Activated naive CD8-positive, alpha-beta T cell treated with anti-CD3 and anti-CD28 coated beads, Interleukin-2, amount 50 U/mL, for 24 hours (primary cell): ENCODE data around the gene ANKRD63.

Source experiments
- ATAC-seq: fragments of 150-1000 bp; cut with Tn5 transposase; one replicate; pipeline ENCODE4 v1.10.0; 2021
- DNase-seq: peaks from one replicate; pipeline ENCODE4 v3.0.0; 2021
- H3K27ac Mint-ChIP-seq: one replicate; pipeline ENCODE4 v1.8.0; 2021; ENCODE audit warnings: mild to moderate bottlenecking, mixed read lengths
- H3K27me3 Mint-ChIP-seq: one replicate; pipeline ENCODE4 v1.8.0; 2021; ENCODE audit warnings: mixed read lengths
- H3K36me3 Mint-ChIP-seq: one replicate; pipeline ENCODE4 v1.8.0; 2021; ENCODE audit warnings: low read depth, mixed read lengths
- H3K4me1 Mint-ChIP-seq: one replicate; pipeline ENCODE4 v1.8.0; 2021; ENCODE audit warnings: mixed read lengths
- H3K4me3 Mint-ChIP-seq: one replicate; pipeline ENCODE4 v1.8.0; 2021; ENCODE audit warnings: mild to moderate bottlenecking, moderate library complexity, mixed read lengths
- H3K9me3 Mint-ChIP-seq: one replicate; pipeline ENCODE4 v1.8.0; 2021; ENCODE audit warnings: mixed read lengths

The ANKRD63 gene

GRCh38 chr15:40293905-40294895 lies 11.3 kb upstream of the ANKRD63 start:
- ATAC-seq: no peak
- no peaks in the 10 kb centered on the region for H3K9me3 Mint-ChIP-seq
- DNase-seq: no peak
- H3K27ac Mint-ChIP-seq: no peak overlapping the region
- H3K27me3 Mint-ChIP-seq: no peaks in the 10 kb centered on the region
- no peak overlapping the region for H3K4me3 Mint-ChIP-seq
- no peaks in the 10 kb centered on the region for H3K4me1 Mint-ChIP-seq
- peaks cover 4% of the 10 kb centered on the region for H3K36me3 Mint-ChIP-seq

GRCh38 chr15:40293006-40293405 lies 10.1 kb upstream of the ANKRD63 start:
- DNase-seq (no peak), ATAC-seq (no peak)
- no peaks in the 10 kb centered on the region for H3K4me1 Mint-ChIP-seq
- no peaks in the 10 kb centered on the region for H3K27me3 Mint-ChIP-seq
- no peak overlapping the region for H3K4me3 Mint-ChIP-seq
- H3K9me3 Mint-ChIP-seq: no peaks in the 10 kb centered on the region
- no peak overlapping the region for H3K27ac Mint-ChIP-seq
- peaks cover 2% of the 10 kb centered on the region for H3K36me3 Mint-ChIP-seq

GRCh38 chr15:40292246-40292645 lies 9.4 kb upstream of the ANKRD63 start:
- Mint-ChIP-seq H3K27me3 (no peaks in the 10 kb centered on the region), H3K36me3 (peaks cover 2% of the 10 kb centered on the region), H3K4me1 (no peaks in the 10 kb centered on the region), H3K9me3 (no peaks in the 10 kb centered on the region), H3K27ac (no peak overlapping the region), H3K4me3 (no peak overlapping the region)
- DNase-seq (no peak), ATAC-seq (no peak)

- DNase-seq (no peak), ATAC-seq (no peak)
- no peaks in the 10 kb centered on the region for H3K9me3 Mint-ChIP-seq
- H3K4me1 Mint-ChIP-seq: no peaks in the 10 kb centered on the region
- peaks cover 2% of the 10 kb centered on the region for H3K36me3 Mint-ChIP-seq
- no peak overlapping the region for H3K4me3 Mint-ChIP-seq
- H3K27ac Mint-ChIP-seq: no peak overlapping the region
- H3K27me3 Mint-ChIP-seq: no peaks in the 10 kb centered on the region
Measured at GRCh38 chr15:40290918-40291574, 8.2 kb upstream of the ANKRD63 start.

- Mint-ChIP-seq H3K4me3 (no peak overlapping the region), H3K27ac (no peak overlapping the region), H3K27me3 (no peaks in the 10 kb centered on the region), H3K36me3 (peaks cover 1% of the 10 kb centered on the region), H3K9me3 (no peaks in the 10 kb centered on the region), H3K4me1 (no peaks in the 10 kb centered on the region)
- ATAC-seq (no peak), DNase-seq (no peak)
Measured at GRCh38 chr15:40290545-40290917, 7.7 kb upstream of the ANKRD63 start.

- Mint-ChIP-seq H3K27ac (no peak overlapping the region), H3K4me1 (no peaks in the 10 kb centered on the region), H3K36me3 (no peaks in the 10 kb centered on the region), H3K9me3 (no peaks in the 10 kb centered on the region), H3K27me3 (no peaks in the 10 kb centered on the region), H3K4me3 (no peak overlapping the region)
- ATAC-seq (no peak), DNase-seq (no peak)
Measured at GRCh38 chr15:40289140-40289775, 6.4 kb upstream of the ANKRD63 start.

GRCh38 chr15:40287968-40288367 lies 5.1 kb upstream of the ANKRD63 start:
- ATAC-seq: no peak
- Mint-ChIP-seq H3K27me3 (peaks cover 2% of the 10 kb centered on the region), H3K4me1 (peaks cover 1% of the 10 kb centered on the region), H3K9me3 (no peaks in the 10 kb centered on the region), H3K36me3 (no peaks in the 10 kb centered on the region), H3K4me3 (no peak overlapping the region), H3K27ac (no peak overlapping the region)
- DNase-seq: no peak

GRCh38 chr15:40287505-40287904 lies 4.6 kb upstream of the ANKRD63 start:
- no peaks in the 10 kb centered on the region for H3K36me3 Mint-ChIP-seq
- no peaks in the 10 kb centered on the region for H3K9me3 Mint-ChIP-seq
- H3K4me1 Mint-ChIP-seq: peaks cover 1% of the 10 kb centered on the region
- no peak overlapping the region for H3K27ac Mint-ChIP-seq
- DNase-seq (no peak), ATAC-seq (no peak)
- H3K27me3 Mint-ChIP-seq: peaks cover 2% of the 10 kb centered on the region
- H3K4me3 Mint-ChIP-seq: no peak overlapping the region

GRCh38 chr15:40286794-40287193 lies 3.9 kb upstream of the ANKRD63 start:
- H3K4me3 Mint-ChIP-seq: no peak overlapping the region
- H3K27me3 Mint-ChIP-seq: peaks cover 2% of the 10 kb centered on the region

GRCh38 chr15:40286061-40286532 lies 3.2 kb upstream of the ANKRD63 start:
- Mint-ChIP-seq H3K27me3 (peaks cover 4% of the 10 kb centered on the region), H3K36me3 (no peaks in the 10 kb centered on the region), H3K4me3 (no peak overlapping the region), H3K27ac (no peak overlapping the region), H3K9me3 (no peaks in the 10 kb centered on the region), H3K4me1 (peaks cover 2% of the 10 kb centered on the region)
- ATAC-seq (no peak), DNase-seq (no peak)

More at GRCh38 chr15:40286794-40287193, 3.9 kb upstream of the ANKRD63 start:
- H3K9me3 Mint-ChIP-seq: no peaks in the 10 kb centered on the region
- peaks cover 1% of the 10 kb centered on the region for H3K4me1 Mint-ChIP-seq
- no peak for DNase-seq
- H3K36me3 Mint-ChIP-seq: no peaks in the 10 kb centered on the region
- no peak overlapping the region for H3K27ac Mint-ChIP-seq
- ATAC-seq: no peak

GRCh38 chr15:40285554-40286011 lies 2.7 kb upstream of the ANKRD63 start:
- ATAC-seq: no peak
- Mint-ChIP-seq H3K4me3 (no peak overlapping the region), H3K27me3 (peaks cover 10% of the 10 kb centered on the region), H3K36me3 (no peaks in the 10 kb centered on the region), H3K4me1 (peaks cover 4% of the 10 kb centered on the region), H3K27ac (no peak overlapping the region), H3K9me3 (no peaks in the 10 kb centered on the region)
- no peak for DNase-seq

- ATAC-seq (no peak), DNase-seq (no peak)
- Mint-ChIP-seq H3K27ac (no peak overlapping the region), H3K4me3 (no peak overlapping the region), H3K9me3 (no peaks in the 10 kb centered on the region), H3K4me1 (peaks cover 4% of the 10 kb centered on the region), H3K36me3 (no peaks in the 10 kb centered on the region), H3K27me3 (peaks cover 14% of the 10 kb centered on the region)
Measured at GRCh38 chr15:40285151-40285550, 2.3 kb upstream of the ANKRD63 start.

- Mint-ChIP-seq H3K27ac (no peak overlapping the region), H3K4me3 (no peak overlapping the region), H3K4me1 (peaks cover 4% of the 10 kb centered on the region), H3K27me3 (peaks cover 22% of the 10 kb centered on the region), H3K36me3 (no peaks in the 10 kb centered on the region), H3K9me3 (no peaks in the 10 kb centered on the region)
- DNase-seq (no peak), ATAC-seq (no peak)
Measured at GRCh38 chr15:40283615-40284300, 894 bp upstream of the ANKRD63 start.
